SK-N-SH treated with all-trans-retinoic acid at 6 μM for 48 hours (cell line): ENCODE results near the gene CAPN10.

Experiments used
- ATAC-seq: fragments of 200-7000 bp; cut with Tn5 transposase; 3 replicates; pipeline ENCODE4 v1.9.1; 2020; ENCODE audit warnings: mild to moderate bottlenecking, moderate library complexity
- ARNTL ChIP-seq: fragments of 450-650 bp; formaldehyde crosslinking; IDR thresholded peaks from 2 replicates; pipeline ENCODE4 v1.5.0; 2020; ENCODE audit warnings: low read depth, mild to moderate bottlenecking, moderate library complexity, borderline replicate concordance
- CSDC2 ChIP-seq: fragments of 250-450 bp; sonication (Bioruptor Pico); IDR thresholded peaks from 2 replicates; pipeline ENCODE4 v1.5.0; 2020; ENCODE audit warnings: mild to moderate bottlenecking, moderate library complexity
- ESRRG ChIP-seq: fragments of 250-450 bp; sonication (Bioruptor Pico); IDR thresholded peaks from 2 replicates; pipeline ENCODE4 v1.6.1; 2021; ENCODE audit warnings: mild to moderate bottlenecking
- GLIS3 ChIP-seq: fragments of 250-450 bp; sonication (Bioruptor Pico); IDR thresholded peaks from 2 replicates; pipeline ENCODE4 v1.5.0; 2020; ENCODE audit warnings: mild to moderate bottlenecking, moderate library complexity
- ISL1 ChIP-seq: fragments of 250-450 bp; sonication (Bioruptor Pico); IDR thresholded peaks from 2 replicates; pipeline ENCODE4 v2.1.2; 2022; ENCODE audit warnings: mild to moderate bottlenecking, moderate library complexity
- PPARA ChIP-seq: fragments of 250-450 bp; sonication (Bioruptor Pico); IDR thresholded peaks from 2 replicates; pipeline ENCODE4 v1.5.0; 2020; ENCODE audit warnings: mild to moderate bottlenecking, borderline replicate concordance
- RARB ChIP-seq: fragments of 250-450 bp; sonication (Bioruptor Pico); IDR thresholded peaks from 2 replicates; pipeline ENCODE4 v1.8.0; 2021; ENCODE audit warnings: mild to moderate bottlenecking, moderate library complexity
- SNAI2 ChIP-seq: fragments of 250-450 bp; sonication (Bioruptor Pico); IDR thresholded peaks from 2 replicates; pipeline ENCODE4 v1.5.0; 2020; ENCODE audit warnings: mild to moderate bottlenecking, moderate library complexity
- TCF4 ChIP-seq: fragments of 250-450 bp; sonication (Bioruptor Pico); IDR thresholded peaks from 2 replicates; pipeline ENCODE4 v1.8.0; 2021; ENCODE audit warnings: mild to moderate bottlenecking, moderate library complexity, borderline replicate concordance
- TOX ChIP-seq: fragments of 250-450 bp; sonication (Bioruptor Pico); IDR thresholded peaks from 2 replicates; pipeline ENCODE4 v1.8.0; 2021; ENCODE audit warnings: mild to moderate bottlenecking, moderate library complexity, borderline replicate concordance
- ZC3H10 ChIP-seq: fragments of 250-450 bp; sonication (Bioruptor Pico); IDR thresholded peaks from 2 replicates; pipeline ENCODE4 v1.5.1; 2021; ENCODE audit warnings: mild to moderate bottlenecking, moderate library complexity
- ZNF565 ChIP-seq: fragments of 450-650 bp; formaldehyde crosslinking; conservative IDR thresholded peaks from 2 replicates; pipeline ENCODE4 v1.5.0; 2020; ENCODE audit warnings: low read depth, mild to moderate bottlenecking, moderate library complexity
- ZNF8 ChIP-seq: fragments of 450-650 bp; formaldehyde crosslinking; IDR thresholded peaks from 2 replicates; pipeline ENCODE4 v1.5.0; 2020; ENCODE audit warnings: mild to moderate bottlenecking, moderate library complexity
- TF ChIP-seq, protein P1 (sequence below): fragments of 250-450 bp; sonication (Bioruptor Pico); IDR thresholded peaks from 2 replicates; pipeline ENCODE4 v1.5.0; 2020; ENCODE audit warnings: mild to moderate bottlenecking, moderate library complexity
- TF ChIP-seq, protein P2 (sequence below): fragments of 250-450 bp; sonication (Bioruptor Pico); IDR thresholded peaks from 2 replicates; pipeline ENCODE4 v1.5.1; 2021; ENCODE audit warnings: mild to moderate bottlenecking, moderate library complexity
- TF ChIP-seq, protein P3 (sequence below): fragments of 250-450 bp; sonication (Bioruptor Pico); IDR thresholded peaks from 2 replicates; pipeline ENCODE4 v1.8.0; 2021; ENCODE audit warnings: low read depth, mild to moderate bottlenecking, moderate library complexity, borderline replicate concordance
- TF ChIP-seq, protein P4 (sequence below): fragments of 250-450 bp; sonication (Bioruptor Pico); IDR thresholded peaks from 2 replicates; pipeline ENCODE4 v1.5.1; 2020; ENCODE audit warnings: low read depth, mild to moderate bottlenecking, moderate library complexity
- TF ChIP-seq, protein P5 (sequence below): fragments of 250-450 bp; sonication (Bioruptor Pico); IDR thresholded peaks from 2 replicates; pipeline ENCODE4 v1.8.0; 2020; ENCODE audit warnings: mild to moderate bottlenecking, moderate library complexity, borderline replicate concordance

Gene CAPN10

DNA sequence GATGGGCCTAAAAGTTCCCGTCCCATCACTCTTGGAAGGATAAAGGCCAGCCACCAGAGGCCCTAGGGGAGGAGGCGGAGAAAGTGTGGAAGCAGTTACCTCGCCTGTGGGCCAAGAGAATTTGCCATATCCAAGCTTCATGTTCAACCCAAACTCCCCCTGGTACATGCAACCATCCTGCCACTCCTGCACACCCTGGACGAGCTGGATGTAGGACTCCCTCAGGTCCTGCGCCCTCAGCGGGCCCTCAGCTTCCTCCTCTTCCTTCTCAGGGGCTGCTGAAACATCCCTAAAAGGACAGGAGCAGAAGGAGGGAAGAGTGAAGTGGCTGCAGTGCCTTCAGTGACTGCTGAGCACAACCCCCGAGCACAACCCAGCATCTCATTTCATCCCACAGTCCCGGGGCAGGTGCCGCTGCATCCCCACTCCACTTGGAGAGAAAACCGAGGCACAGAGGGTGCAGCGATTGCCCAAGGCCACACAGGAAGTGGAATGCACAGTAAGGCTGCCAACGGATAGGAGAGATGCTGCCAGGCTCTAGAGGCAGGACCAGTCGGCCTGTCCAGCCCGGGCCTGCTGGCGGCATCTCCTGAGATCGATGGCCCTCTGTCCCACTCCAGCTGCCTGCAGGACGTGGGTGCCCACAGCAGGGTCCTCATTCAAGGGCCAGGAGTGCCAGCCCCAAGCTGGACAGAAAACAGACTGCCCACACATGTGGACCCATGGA lies 31.6 kb upstream of the CAPN10 start (continued):
- TF ChIP-seq, protein P1, sequence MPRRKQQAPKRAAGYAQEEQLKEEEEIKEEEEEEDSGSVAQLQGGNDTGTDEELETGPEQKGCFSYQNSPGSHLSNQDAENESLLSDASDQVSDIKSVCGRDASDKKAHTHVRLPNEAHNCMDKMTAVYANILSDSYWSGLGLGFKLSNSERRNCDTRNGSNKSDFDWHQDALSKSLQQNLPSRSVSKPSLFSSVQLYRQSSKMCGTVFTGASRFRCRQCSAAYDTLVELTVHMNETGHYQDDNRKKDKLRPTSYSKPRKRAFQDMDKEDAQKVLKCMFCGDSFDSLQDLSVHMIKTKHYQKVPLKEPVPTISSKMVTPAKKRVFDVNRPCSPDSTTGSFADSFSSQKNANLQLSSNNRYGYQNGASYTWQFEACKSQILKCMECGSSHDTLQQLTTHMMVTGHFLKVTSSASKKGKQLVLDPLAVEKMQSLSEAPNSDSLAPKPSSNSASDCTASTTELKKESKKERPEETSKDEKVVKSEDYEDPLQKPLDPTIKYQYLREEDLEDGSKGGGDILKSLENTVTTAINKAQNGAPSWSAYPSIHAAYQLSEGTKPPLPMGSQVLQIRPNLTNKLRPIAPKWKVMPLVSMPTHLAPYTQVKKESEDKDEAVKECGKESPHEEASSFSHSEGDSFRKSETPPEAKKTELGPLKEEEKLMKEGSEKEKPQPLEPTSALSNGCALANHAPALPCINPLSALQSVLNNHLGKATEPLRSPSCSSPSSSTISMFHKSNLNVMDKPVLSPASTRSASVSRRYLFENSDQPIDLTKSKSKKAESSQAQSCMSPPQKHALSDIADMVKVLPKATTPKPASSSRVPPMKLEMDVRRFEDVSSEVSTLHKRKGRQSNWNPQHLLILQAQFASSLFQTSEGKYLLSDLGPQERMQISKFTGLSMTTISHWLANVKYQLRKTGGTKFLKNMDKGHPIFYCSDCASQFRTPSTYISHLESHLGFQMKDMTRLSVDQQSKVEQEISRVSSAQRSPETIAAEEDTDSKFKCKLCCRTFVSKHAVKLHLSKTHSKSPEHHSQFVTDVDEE (CRISPR knock-in tag) = no peak
- TF ChIP-seq ARNTL (CRISPR knock-in tag) = no peak

DNA sequence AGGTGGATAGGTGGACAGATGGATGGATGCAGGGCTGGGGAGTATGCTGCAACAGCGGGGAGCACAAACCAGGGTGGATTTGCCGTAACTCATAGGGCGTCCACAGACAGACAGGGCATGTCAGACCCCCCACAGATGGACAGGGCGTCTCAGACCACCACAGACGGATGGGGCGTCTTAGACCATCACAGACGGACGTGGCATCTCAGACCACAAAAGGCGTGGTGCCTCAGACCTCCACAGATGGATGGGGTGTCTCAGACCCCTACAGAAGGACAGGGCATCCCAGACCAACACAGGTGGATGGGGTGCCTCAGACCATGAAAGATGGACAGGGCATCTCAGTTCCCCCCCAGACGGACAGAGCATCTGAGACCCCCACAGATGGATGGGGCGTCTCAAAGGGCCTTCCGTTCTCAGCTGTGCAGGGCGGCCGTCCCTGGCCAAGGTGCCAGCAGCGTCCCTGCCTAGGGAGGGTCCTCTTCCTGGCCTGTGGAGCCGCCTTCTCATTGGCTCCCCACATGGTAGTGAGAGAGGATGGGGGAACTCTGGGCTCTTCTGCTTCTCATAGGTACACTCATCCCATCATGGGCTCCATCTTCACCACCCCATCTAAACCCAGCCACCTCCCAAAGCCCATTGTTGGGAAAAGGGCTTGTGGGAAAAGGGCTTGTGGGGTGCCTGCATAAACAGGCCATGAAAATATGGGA lies 30.8 kb upstream of the CAPN10 start:
- no peak for ATAC-seq
- TF ChIP-seq, protein P2, sequence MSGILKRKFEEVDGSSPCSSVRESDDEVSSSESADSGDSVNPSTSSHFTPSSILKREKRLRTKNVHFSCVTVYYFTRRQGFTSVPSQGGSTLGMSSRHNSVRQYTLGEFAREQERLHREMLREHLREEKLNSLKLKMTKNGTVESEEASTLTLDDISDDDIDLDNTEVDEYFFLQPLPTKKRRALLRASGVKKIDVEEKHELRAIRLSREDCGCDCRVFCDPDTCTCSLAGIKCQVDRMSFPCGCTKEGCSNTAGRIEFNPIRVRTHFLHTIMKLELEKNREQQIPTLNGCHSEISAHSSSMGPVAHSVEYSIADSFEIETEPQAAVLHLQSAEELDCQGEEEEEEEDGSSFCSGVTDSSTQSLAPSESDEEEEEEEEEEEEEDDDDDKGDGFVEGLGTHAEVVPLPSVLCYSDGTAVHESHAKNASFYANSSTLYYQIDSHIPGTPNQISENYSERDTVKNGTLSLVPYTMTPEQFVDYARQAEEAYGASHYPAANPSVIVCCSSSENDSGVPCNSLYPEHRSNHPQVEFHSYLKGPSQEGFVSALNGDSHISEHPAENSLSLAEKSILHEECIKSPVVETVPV = no peak
- TF ChIP-seq ZNF8 (CRISPR knock-in tag) = no peak
- TF ChIP-seq, protein P1 (CRISPR knock-in tag) = no peak
- no peak for TF ChIP-seq ARNTL (CRISPR knock-in tag)
- TF ChIP-seq, protein P3, sequence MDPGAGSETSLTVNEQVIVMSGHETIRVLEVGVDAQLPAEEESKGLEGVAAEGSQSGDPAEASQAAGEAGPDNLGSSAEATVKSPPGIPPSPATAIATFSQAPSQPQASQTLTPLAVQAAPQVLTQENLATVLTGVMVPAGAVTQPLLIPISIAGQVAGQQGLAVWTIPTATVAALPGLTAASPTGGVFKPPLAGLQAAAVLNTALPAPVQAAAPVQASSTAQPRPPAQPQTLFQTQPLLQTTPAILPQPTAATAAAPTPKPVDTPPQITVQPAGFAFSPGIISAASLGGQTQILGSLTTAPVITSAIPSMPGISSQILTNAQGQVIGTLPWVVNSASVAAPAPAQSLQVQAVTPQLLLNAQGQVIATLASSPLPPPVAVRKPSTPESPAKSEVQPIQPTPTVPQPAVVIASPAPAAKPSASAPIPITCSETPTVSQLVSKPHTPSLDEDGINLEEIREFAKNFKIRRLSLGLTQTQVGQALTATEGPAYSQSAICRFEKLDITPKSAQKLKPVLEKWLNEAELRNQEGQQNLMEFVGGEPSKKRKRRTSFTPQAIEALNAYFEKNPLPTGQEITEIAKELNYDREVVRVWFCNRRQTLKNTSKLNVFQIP (CRISPR knock-in tag) = no peak
- no peak for TF ChIP-seq ISL1
- TF ChIP-seq SNAI2 (CRISPR knock-in tag) = no peak
- no peak for TF ChIP-seq CSDC2 (CRISPR knock-in tag)
- TF ChIP-seq, protein P4, sequence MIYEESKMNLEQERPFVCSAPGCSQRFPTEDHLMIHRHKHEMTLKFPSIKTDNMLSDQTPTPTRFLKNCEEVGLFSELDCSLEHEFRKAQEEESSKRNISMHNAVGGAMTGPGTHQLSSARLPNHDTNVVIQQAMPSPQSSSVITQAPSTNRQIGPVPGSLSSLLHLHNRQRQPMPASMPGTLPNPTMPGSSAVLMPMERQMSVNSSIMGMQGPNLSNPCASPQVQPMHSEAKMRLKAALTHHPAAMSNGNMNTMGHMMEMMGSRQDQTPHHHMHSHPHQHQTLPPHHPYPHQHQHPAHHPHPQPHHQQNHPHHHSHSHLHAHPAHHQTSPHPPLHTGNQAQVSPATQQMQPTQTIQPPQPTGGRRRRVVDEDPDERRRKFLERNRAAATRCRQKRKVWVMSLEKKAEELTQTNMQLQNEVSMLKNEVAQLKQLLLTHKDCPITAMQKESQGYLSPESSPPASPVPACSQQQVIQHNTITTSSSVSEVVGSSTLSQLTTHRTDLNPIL (CRISPR knock-in tag) = no peak
- no peak for TF ChIP-seq GLIS3 (CRISPR knock-in tag)
- TF ChIP-seq ESRRG (CRISPR knock-in tag) = no peak
- no peak for TF ChIP-seq ZC3H10
- TF ChIP-seq ZNF565 (CRISPR knock-in tag) = no peak
- TF ChIP-seq TCF4 (CRISPR knock-in tag) = no peak
- TF ChIP-seq RARB = no peak
- TF ChIP-seq, protein P5, sequence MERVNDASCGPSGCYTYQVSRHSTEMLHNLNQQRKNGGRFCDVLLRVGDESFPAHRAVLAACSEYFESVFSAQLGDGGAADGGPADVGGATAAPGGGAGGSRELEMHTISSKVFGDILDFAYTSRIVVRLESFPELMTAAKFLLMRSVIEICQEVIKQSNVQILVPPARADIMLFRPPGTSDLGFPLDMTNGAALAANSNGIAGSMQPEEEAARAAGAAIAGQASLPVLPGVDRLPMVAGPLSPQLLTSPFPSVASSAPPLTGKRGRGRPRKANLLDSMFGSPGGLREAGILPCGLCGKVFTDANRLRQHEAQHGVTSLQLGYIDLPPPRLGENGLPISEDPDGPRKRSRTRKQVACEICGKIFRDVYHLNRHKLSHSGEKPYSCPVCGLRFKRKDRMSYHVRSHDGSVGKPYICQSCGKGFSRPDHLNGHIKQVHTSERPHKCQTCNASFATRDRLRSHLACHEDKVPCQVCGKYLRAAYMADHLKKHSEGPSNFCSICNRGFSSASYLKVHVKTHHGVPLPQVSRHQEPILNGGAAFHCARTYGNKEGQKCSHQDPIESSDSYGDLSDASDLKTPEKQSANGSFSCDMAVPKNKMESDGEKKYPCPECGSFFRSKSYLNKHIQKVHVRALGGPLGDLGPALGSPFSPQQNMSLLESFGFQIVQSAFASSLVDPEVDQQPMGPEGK = no peak
- no peak for TF ChIP-seq PPARA (CRISPR knock-in tag)
- no peak for TF ChIP-seq TOX
- TF ChIP-seq, all 23 proteins: peak for 0
